GM19193 (cell line): Measurements from ENCODE around the gene PGPEP1.

Experiments
- POLR2A ChIP-seq: IDR thresholded peaks from 4 replicates; pipeline ENCODE4 v1.6.1; 2011; ENCODE audit not compliant: insufficient read depth, insufficient read length; ENCODE audit errors: extremely low read depth

PGPEP1 gene

GRCh38 chr19:18368504-18369222 is 28.3 kb downstream of the PGPEP1 start:
- TF ChIP-seq POLR2A, result no peak

GRCh38 chr19:18373407-18373891 is 33.1 kb downstream of the PGPEP1 start:
- no peak for TF ChIP-seq POLR2A

DNA sequence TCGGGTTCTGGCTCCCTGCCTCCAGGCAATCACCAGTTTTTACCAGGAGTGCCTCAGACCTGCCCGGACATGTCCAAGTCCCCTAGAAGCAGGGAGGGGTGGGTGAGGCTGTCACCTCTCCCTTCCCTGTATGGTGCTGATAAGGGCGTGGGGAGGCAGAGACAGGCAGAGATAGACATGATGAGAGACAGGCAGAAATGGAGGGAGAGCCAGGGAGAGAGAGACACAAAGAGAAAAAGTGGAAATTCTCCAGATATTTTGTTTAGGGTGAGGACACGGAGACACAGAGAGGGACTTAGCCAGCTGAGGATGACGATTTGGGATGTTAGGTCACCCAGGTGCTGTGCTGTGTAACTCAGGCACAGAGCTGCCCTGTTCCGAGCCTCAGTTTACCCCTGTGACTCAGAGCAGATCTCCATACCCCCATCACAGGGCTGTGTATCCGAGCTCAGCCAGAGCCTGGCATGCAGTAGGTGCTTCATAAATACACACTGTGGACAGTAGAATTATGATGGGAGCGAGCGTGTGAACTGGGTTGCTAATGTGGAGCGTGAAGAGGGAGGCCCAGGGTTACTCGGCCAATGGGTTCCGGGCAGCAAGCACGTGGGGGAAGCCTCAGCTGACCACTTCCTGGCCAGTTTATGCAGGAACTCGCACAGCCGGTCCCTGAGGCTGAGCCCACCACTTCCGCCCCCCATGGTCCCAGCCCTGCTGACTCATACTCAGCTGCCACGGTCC is 33.7 kb downstream of the PGPEP1 start:
- TF ChIP-seq POLR2A, result peak; percentile 65

- no peak for TF ChIP-seq POLR2A
Measured at GRCh38 chr19:18377026-18377425, 36.6 kb downstream of the PGPEP1 start.

- no peak for TF ChIP-seq POLR2A
Measured at GRCh38 chr19:18379803-18380747, 39.7 kb downstream of the PGPEP1 start.

GRCh38 chr19:18380843-18381242 is 40.4 kb downstream of the PGPEP1 start:
- no peak for TF ChIP-seq POLR2A

- TF ChIP-seq POLR2A, result no peak
Measured at GRCh38 chr19:18384775-18385174, 44.4 kb downstream of the PGPEP1 start.

GRCh38 chr19:18385359-18385674 is 44.9 kb downstream of the PGPEP1 start:
- no peak for TF ChIP-seq POLR2A

GRCh38 chr19:18385675-18386542 is 45.5 kb downstream of the PGPEP1 start, which contains the start of gene GDF15:
GDF15 (plus strand) TSS chr19:18386158; CDS start chr19:18386190, 32 bp downstream.
- TF ChIP-seq POLR2A, result peak; percentile 72

- TF ChIP-seq POLR2A, result no peak
Measured at GRCh38 chr19:18386543-18387271, 46.3 kb downstream of the PGPEP1 start.

DNA sequence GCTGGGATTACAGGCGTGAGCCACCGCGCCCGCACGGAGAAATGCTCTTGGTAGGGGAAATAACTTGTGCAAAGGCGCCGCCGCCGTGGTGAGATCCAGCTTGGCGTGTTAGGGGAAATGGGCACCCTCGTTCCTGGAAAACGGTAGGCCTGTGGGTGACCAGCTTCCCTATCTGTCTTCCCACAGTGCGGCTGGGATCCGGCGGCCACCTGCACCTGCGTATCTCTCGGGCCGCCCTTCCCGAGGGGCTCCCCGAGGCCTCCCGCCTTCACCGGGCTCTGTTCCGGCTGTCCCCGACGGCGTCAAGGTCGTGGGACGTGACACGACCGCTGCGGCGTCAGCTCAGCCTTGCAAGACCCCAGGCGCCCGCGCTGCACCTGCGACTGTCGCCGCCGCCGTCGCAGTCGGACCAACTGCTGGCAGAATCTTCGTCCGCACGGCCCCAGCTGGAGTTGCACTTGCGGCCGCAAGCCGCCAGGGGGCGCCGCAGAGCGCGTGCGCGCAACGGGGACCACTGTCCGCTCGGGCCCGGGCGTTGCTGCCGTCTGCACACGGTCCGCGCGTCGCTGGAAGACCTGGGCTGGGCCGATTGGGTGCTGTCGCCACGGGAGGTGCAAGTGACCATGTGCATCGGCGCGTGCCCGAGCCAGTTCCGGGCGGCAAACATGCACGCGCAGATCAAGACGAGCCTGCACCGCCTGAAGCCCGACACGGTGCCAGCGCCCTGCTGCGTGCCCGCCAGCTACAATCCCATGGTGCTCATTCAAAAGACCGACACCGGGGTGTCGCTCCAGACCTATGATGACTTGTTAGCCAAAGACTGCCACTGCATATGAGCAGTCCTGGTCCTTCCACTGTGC is 47.9 kb downstream of the PGPEP1 start:
- TF ChIP-seq POLR2A, result peak; percentile 65

DNA sequence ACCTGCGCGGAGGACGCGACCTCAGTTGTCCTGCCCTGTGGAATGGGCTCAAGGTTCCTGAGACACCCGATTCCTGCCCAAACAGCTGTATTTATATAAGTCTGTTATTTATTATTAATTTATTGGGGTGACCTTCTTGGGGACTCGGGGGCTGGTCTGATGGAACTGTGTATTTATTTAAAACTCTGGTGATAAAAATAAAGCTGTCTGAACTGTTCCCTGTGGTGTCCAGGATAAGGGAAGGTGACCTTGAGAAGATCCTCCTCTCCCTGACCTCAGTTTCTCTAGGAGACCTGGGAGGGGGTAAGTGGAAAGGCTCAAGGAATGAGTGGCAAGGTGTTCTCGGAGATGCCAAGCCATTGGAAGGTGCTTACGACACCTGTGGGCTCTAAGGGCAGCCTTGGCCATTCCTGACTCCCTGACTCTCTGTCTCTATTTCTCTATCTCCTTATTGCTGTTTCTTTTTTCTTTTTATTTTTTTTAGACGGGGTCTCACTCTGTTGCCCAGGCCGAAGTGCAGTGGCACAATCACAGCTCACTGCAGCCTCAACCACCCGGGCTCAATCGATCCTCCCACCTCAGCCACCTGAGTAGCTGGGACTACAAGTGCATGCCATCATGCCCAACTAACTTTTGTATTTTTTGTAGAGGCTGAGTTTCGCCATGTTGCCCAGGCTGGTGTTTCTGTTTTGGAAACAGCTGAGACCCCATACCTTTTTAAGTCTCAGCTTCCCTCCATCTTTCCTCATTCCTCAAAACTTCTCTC is 48.7 kb downstream of the PGPEP1 start:
- no peak for TF ChIP-seq POLR2A
